IMR-90 (cell line): Measurements from ENCODE around the gene PTPN4. TPM values are rescaled to one million over a fixed set of nuclear protein-coding genes. Genes with fewer than 3 reads are reported as not detected.

ENCODE experiments used
- ATAC-seq: fragments of 200-7000 bp; cut with Tn5 transposase; 2 replicates; pipeline ENCODE4 v1.9.1; 2020; ENCODE audit warnings: low read depth, mild to moderate bottlenecking, moderate library complexity
- BruUV-seq: library from RNA; stranded (reverse); fragments of 400-500 nt; replicated peaks from 2 replicates; lab custom pipeline; 2021; lab: Mats Ljungman, UMichigan
- CTCF ChIA-PET: fragments of 300-600 bp; formaldehyde crosslinking; extraction: SDS; loops from one replicate; lab custom pipeline; 2021; ENCODE audit warnings: antibody characterized with exemption; lab: Yijun Ruan, JAX
- POLR2A ChIA-PET: fragments of 300-600 bp; sonication (Branson Sonifier 250); formaldehyde crosslinking; loops from one replicate; lab custom pipeline; 2022; ENCODE audit warnings: antibody characterized with exemption; ENCODE audit not compliant: unreplicated experiment; lab: Charles Lee
- DNase-seq: peaks from one replicate; pipeline ENCODE4 v3.0.0; 2013
- H2AFZ ChIP-seq: replicated peaks from 2 replicates; pipeline ENCODE3; 2013; ENCODE audit warnings: low read length, mild to moderate bottlenecking; ENCODE audit not compliant: poor library complexity
- H2AK5ac ChIP-seq: 2 replicates; pipeline ENCODE4 v1.6.1; 2013; ENCODE audit warnings: low read depth, low read length, inconsistent platforms
- H2AK9ac ChIP-seq: replicated peaks from 2 replicates; pipeline ENCODE3; 2013; ENCODE audit warnings: mild to moderate bottlenecking, low read depth, low read length, moderate library complexity; ENCODE audit not compliant: poor library complexity
- H2BK120ac ChIP-seq: 2 replicates; pipeline ENCODE4 v1.6.1; 2013; ENCODE audit warnings: low read depth, low read length, inconsistent platforms
- H2BK15ac ChIP-seq: 3 replicates; pipeline ENCODE4 v1.6.1; 2013; ENCODE audit warnings: low read depth, low read length, inconsistent platforms
- H2BK20ac ChIP-seq: 2 replicates; pipeline ENCODE4 v1.6.1; 2013; ENCODE audit warnings: low read depth, mild to moderate bottlenecking, inconsistent platforms, low read length, moderate library complexity
- H2BK5ac ChIP-seq: 2 replicates; pipeline ENCODE4 v1.6.1; 2013; ENCODE audit warnings: mild to moderate bottlenecking, low read depth, low read length, inconsistent platforms; ENCODE audit not compliant: poor library complexity, severe bottlenecking
- H3K14ac ChIP-seq: replicated peaks from 2 replicates; pipeline ENCODE4 v1.6.1; 2013; ENCODE audit warnings: low read depth, low read length, inconsistent platforms
- H3K18ac ChIP-seq: 2 replicates; pipeline ENCODE4 v1.6.1; 2013; ENCODE audit warnings: low read depth, low read length, control low read depth
- H3K23ac ChIP-seq: 2 replicates; pipeline ENCODE4 v1.6.1; 2013; ENCODE audit warnings: low read depth, low read length, inconsistent platforms
- H3K27ac ChIP-seq: 2 replicates; pipeline ENCODE4 v1.5.1; 2013; ENCODE audit warnings: mild to moderate bottlenecking, control low read depth, low read length; ENCODE audit not compliant: insufficient read depth
- H3K27me3 ChIP-seq: 2 replicates; pipeline ENCODE4 v1.6.1; 2013; ENCODE audit warnings: low read length; ENCODE audit not compliant: control insufficient read depth, insufficient read depth
- H3K36me3 ChIP-seq: 2 replicates; pipeline ENCODE4 v1.6.1; 2013; ENCODE audit warnings: low read length, mixed read lengths; ENCODE audit not compliant: control insufficient read depth, insufficient read depth
- H3K4ac ChIP-seq: 2 replicates; pipeline ENCODE4 v1.6.1; 2013; ENCODE audit warnings: low read depth, low read length, inconsistent platforms
- H3K4me1 ChIP-seq: 2 replicates; pipeline ENCODE4 v1.6.1; 2013; ENCODE audit warnings: low read length, mixed read lengths; ENCODE audit not compliant: control insufficient read depth, insufficient read depth
- H3K4me2 ChIP-seq: 2 replicates; pipeline ENCODE4 v1.6.1; 2013; ENCODE audit warnings: low read depth, mild to moderate bottlenecking, control low read depth, low read length, moderate library complexity
- H3K4me3 ChIP-seq: 2 replicates; pipeline ENCODE4 v1.5.1; 2013; ENCODE audit warnings: low read depth, mild to moderate bottlenecking, control low read depth, low read length, moderate library complexity; ENCODE audit not compliant: insufficient read depth
- H3K56ac ChIP-seq: 2 replicates; pipeline ENCODE4 v1.6.1; 2013; ENCODE audit warnings: low read length, inconsistent platforms; ENCODE audit not compliant: insufficient read depth; ENCODE audit errors: extremely low read depth
- H3K79me1 ChIP-seq, 2 experiments: 2 replicates each; pipeline ENCODE4 v1.6.1; 2013; ENCODE audit warnings: low read length in 2 of 2, inconsistent platforms in 1 of 2, low read depth in 1 of 2
- H3K9ac ChIP-seq: 2 replicates; pipeline ENCODE4 v1.6.1; 2013; ENCODE audit warnings: low read depth, low read length, control low read depth
- H3K9me1 ChIP-seq: 2 replicates; pipeline ENCODE4 v1.6.1; 2013; ENCODE audit warnings: low read length, inconsistent platforms; ENCODE audit not compliant: insufficient read depth
- H3K9me3 ChIP-seq: 2 replicates; pipeline ENCODE4 v1.6.1; 2013; ENCODE audit warnings: low read length; ENCODE audit not compliant: control insufficient read depth, insufficient read depth
- H4K20me1 ChIP-seq: 2 replicates; pipeline ENCODE4 v1.6.1; 2013; ENCODE audit warnings: low read length, inconsistent platforms; ENCODE audit not compliant: insufficient read depth
- H4K5ac ChIP-seq: 2 replicates; pipeline ENCODE4 v1.6.1; 2013; ENCODE audit warnings: mild to moderate bottlenecking, low read depth, low read length, control low read depth
- H4K8ac ChIP-seq, 2 experiments: 2 replicates each; pipeline ENCODE4 v1.6.1; 2013; ENCODE audit warnings: low read depth in 2 of 2, low read length in 2 of 2, control low read depth in 1 of 2, inconsistent platforms in 1 of 2
- H4K91ac ChIP-seq: 2 replicates; pipeline ENCODE4 v1.6.1; 2013; ENCODE audit warnings: low read depth, low read length, inconsistent platforms; ENCODE audit not compliant: insufficient read depth
- BHLHE40 ChIP-seq: fragments of 150-350 bp; IDR thresholded peaks from 2 replicates; pipeline ENCODE4 v1.6.1; 2016; ENCODE audit warnings: mild to moderate bottlenecking, low read depth, low read length
- CEBPB ChIP-seq: IDR thresholded peaks from 2 replicates; pipeline ENCODE4 v1.6.1; 2012; ENCODE audit warnings: low read depth, low read length, improper control_type of control experiment
- CHD1 ChIP-seq: IDR thresholded peaks from 2 replicates; pipeline ENCODE4 v1.6.1; 2012; ENCODE audit warnings: low read depth, low read length, improper control_type of control experiment
- FOS ChIP-seq: fragments of 150-350 bp; IDR thresholded peaks from 2 replicates; pipeline ENCODE4 v1.6.1; 2016; ENCODE audit warnings: low read depth, low read length
- MAFK ChIP-seq: IDR thresholded peaks from 2 replicates; pipeline ENCODE4 v1.6.1; 2012; ENCODE audit warnings: low read depth, low read length, improper control_type of control experiment
- MAZ ChIP-seq: IDR thresholded peaks from 2 replicates; pipeline ENCODE4 v1.6.1; 2012; ENCODE audit warnings: low read depth, mild to moderate bottlenecking, low read length, improper control_type of control experiment, moderate library complexity, borderline replicate concordance
- NFE2L2 ChIP-seq: fragments of 150-350 bp; IDR thresholded peaks from 2 replicates; pipeline ENCODE4 v1.6.1; 2016; ENCODE audit warnings: low read depth, mild to moderate bottlenecking, low read length
- POLR2A ChIP-seq: IDR thresholded peaks from 2 replicates; pipeline ENCODE4 v1.6.1; 2012; ENCODE audit warnings: mild to moderate bottlenecking, low read depth, low read length
- RAD21 ChIP-seq: IDR thresholded peaks from 2 replicates; pipeline ENCODE4 v1.6.1; 2012; ENCODE audit warnings: low read length, improper control_type of control experiment
- RCOR1 ChIP-seq: IDR thresholded peaks from 2 replicates; pipeline ENCODE4 v1.6.1; 2012; ENCODE audit warnings: mild to moderate bottlenecking, low read length, improper control_type of control experiment; ENCODE audit not compliant: insufficient replicate concordance
- RFX5 ChIP-seq: IDR thresholded peaks from 2 replicates; pipeline ENCODE4 v1.8.0; 2012; ENCODE audit warnings: low read depth, mild to moderate bottlenecking, low read length, moderate library complexity
- SMC3 ChIP-seq: fragments of 150-350 bp; IDR thresholded peaks from 2 replicates; pipeline ENCODE4 v1.6.1; 2016; ENCODE audit warnings: low read depth, mild to moderate bottlenecking, antibody characterized with exemption, low read length, moderate library complexity
- WGBS, 2 experiments: methylation state at CpG; one replicate each; pipeline versions ENCODE4 v1.1.5 to v1.1.7; 2013; ENCODE audit warnings: missing lambda C conversion rate in 2 of 2; ENCODE audit not compliant: insufficient read length in 1 of 2; ENCODE audit errors: extremely low coverage in 2 of 2; 5-methylcytosine and 5-hydroxymethylcytosine counted together
- dilution Hi-C: fragments of 300-500 bp; cut with HindIII; formaldehyde crosslinking; loops from one replicate; pipeline ENCODE4 v1.14.3; 2018; ENCODE audit warnings: low sequenced_read_pairs; ENCODE audit not compliant: unreplicated experiment
- in situ Hi-C: fragments of 300-500 bp; cut with MboI; formaldehyde crosslinking; loops from 3 replicates; pipeline ENCODE4 v1.14.3; 2019; ENCODE audit warnings: low sequenced_read_pairs, inconsistent platforms, mixed read lengths
- intact Hi-C: fragments of 100-400 bp; cut with micrococcal nuclease; formaldehyde crosslinking; loops from 2 replicates; pipeline ENCODE4 v1.10.0; 2022
- polyA plus RNA-seq, 3 experiments: library from polyadenylated mRNA; depleted of rRNA; stranded (reverse); fragments of >200 nt; gene quantifications; 2 replicates each; pipeline ENCODE4 v1.2.3, GENCODE V29; 2012; ENCODE audit warnings: low replicate concordance in 1 of 3
- total RNA-seq: library from RNA; depleted of rRNA; stranded (reverse); fragments of >200 nt; gene quantifications from 2 replicates; pipeline ENCODE4 v1.2.3, GENCODE V29; 2012
- TF ChIP-seq, protein P1 (sequence below): conservative IDR thresholded peaks from 2 replicates; pipeline ENCODE4 v1.5.1; 2012; ENCODE audit warnings: mild to moderate bottlenecking, low read depth, low read length, improper control_type of control experiment
- TF ChIP-seq, protein P2 (sequence below): fragments of 150-350 bp; IDR thresholded peaks from 2 replicates; pipeline ENCODE4 v1.6.1; 2016; ENCODE audit warnings: low read depth, mild to moderate bottlenecking, low read length, moderate library complexity, borderline replicate concordance

The PTPN4 gene
- total and polyA plus RNA-seq, 2 of the 4 experiments (the other 2 are of a cell fraction) = 2.9 to 19.2 TPM

DNA sequence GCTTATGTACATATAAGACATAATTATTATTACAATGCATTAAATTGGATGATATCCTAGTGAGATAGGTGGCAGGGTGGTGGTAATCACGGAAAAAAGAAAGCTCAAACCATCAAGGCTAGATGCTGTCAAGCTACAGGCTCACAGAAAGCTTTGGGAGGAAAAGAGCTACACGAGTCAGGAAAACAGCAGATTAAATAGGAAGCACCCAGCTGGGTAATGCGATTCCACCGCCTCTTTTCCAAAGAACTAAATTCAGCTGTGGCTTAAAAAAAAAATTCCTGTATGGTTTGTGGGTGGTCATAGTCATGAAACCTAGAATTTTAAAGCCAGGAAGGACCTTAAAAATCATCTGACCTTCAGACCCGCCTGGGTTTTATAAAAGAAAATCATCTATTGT lies 23.7 kb upstream of the PTPN4 start:
- Histone ChIP-seq H2AFZ (no peak overlapping the region), H3K56ac (no peak overlapping the region), H3K9ac (no peak overlapping the region), H3K4me3 (no peak overlapping the region), H3K79me1 (no peaks in the 10 kb centered on the region), H2BK20ac (no peak overlapping the region), H4K5ac (no peak overlapping the region), H2BK5ac (no peak overlapping the region), H4K8ac (no peak overlapping the region), H3K27me3 (peaks cover 61% of the 10 kb centered on the region), H3K36me3 (no peaks in the 10 kb centered on the region), H3K23ac (no peak overlapping the region), H4K91ac (no peak overlapping the region), H3K27ac (no peak overlapping the region), H3K9me3 (no peaks in the 10 kb centered on the region), H3K18ac (no peak overlapping the region), H3K14ac (no peak overlapping the region), H3K4ac (no peak overlapping the region), H2AK9ac (no peak overlapping the region), H3K9me1 (no peaks in the 10 kb centered on the region), H3K4me2 (no peak overlapping the region), H3K4me1 (no peaks in the 10 kb centered on the region), H2AK5ac (no peak overlapping the region), H4K20me1 (no peaks in the 10 kb centered on the region), H2BK15ac (no peak overlapping the region), H2BK120ac (no peak overlapping the region)
- BruUV-seq = no TSS peak
- dilution Hi-C loops = no loop called here
- TF ChIP-seq BHLHE40 (no peak), RAD21 (no peak), POLR2A (no peak), MAFK (no peak), RFX5 (no peak), CEBPB (no peak), FOS (no peak), NFE2L2 (no peak), MAZ (no peak), RCOR1 (no peak), CHD1 (no peak), SMC3 (no peak)
- TF ChIP-seq, protein P1, sequence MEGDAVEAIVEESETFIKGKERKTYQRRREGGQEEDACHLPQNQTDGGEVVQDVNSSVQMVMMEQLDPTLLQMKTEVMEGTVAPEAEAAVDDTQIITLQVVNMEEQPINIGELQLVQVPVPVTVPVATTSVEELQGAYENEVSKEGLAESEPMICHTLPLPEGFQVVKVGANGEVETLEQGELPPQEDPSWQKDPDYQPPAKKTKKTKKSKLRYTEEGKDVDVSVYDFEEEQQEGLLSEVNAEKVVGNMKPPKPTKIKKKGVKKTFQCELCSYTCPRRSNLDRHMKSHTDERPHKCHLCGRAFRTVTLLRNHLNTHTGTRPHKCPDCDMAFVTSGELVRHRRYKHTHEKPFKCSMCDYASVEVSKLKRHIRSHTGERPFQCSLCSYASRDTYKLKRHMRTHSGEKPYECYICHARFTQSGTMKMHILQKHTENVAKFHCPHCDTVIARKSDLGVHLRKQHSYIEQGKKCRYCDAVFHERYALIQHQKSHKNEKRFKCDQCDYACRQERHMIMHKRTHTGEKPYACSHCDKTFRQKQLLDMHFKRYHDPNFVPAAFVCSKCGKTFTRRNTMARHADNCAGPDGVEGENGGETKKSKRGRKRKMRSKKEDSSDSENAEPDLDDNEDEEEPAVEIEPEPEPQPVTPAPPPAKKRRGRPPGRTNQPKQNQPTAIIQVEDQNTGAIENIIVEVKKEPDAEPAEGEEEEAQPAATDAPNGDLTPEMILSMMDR = no peak
- TF ChIP-seq, protein P2, sequence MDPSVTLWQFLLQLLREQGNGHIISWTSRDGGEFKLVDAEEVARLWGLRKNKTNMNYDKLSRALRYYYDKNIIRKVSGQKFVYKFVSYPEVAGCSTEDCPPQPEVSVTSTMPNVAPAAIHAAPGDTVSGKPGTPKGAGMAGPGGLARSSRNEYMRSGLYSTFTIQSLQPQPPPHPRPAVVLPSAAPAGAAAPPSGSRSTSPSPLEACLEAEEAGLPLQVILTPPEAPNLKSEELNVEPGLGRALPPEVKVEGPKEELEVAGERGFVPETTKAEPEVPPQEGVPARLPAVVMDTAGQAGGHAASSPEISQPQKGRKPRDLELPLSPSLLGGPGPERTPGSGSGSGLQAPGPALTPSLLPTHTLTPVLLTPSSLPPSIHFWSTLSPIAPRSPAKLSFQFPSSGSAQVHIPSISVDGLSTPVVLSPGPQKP = no peak
- ATAC-seq = no peak
- ChIA-PET CTCF (interaction anchor here (0.5 kb wide), 1 partner anchor 576 kb away, joined by 4 read pairs; no protein-coding TSS in a partner anchor), POLR2A (no interaction called here)
- DNase-seq = no peak
- in situ Hi-C loops = loop anchor here (25.0 kb wide), 1 partner anchor 951 kb away; no protein-coding TSS in a partner anchor
- WGBS, 2 experiments = 38% methylated on average over 1 of the region's 5 CpGs; no CpG with 5 or more reads in 1 of the 2 experiments
- intact Hi-C loops = no loop called here
